Stimulated activated CD4-positive, alpha-beta T cell treated with anti-CD3 and anti-CD28 coated beads, Interleukin-12 subunit alpha, Interleukin-12 subunit beta, amount 100 ng/mL, for 4 hours (primary cell): ENCODE results near the gene SPATA25.

Experiments
- DNase-seq: peaks from one replicate; pipeline ENCODE4 v3.0.0-alpha.2; 2020

Gene SPATA25

DNA sequence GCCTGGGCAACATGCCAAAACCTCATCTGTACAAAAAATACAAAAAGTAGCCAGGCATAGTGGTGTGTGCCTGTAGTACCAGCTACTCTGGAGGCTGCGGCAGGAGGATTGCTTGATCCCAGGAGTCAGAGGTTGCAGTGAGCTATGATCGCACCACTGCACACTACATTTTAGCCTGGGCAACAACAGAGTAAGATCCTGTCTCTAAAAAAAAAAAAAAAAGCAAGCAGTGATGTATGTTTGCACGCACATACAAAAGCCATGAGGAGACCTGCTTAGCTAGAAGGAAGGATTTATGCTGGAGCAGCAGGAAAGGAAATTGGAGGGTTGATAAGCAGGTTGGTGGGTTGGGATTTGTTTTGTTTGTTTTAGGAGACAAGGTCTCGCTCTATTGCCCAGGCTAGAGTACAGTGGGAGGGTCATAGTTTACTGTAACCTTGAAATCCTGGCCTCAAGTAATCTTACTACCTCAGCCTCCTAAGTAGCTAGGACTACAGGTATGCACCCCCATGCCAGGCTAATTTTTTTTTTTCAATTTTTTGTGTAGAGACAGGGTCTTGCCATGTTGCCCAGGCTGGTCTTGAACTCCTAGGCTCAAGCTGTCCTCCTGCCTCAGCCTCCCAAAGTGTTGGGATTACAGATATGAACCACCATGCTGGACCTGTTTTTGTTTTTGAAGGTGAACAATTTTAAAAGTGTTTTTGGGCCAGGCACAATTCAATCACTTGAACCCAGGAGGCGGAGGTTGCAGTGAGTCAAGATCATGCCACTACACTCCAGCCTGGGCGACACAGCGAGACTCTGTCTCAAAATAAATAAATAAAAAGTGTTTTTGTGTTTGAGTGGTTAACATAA is 26.0 kb downstream of the SPATA25 start:
- DNase-seq = no peak

DNA sequence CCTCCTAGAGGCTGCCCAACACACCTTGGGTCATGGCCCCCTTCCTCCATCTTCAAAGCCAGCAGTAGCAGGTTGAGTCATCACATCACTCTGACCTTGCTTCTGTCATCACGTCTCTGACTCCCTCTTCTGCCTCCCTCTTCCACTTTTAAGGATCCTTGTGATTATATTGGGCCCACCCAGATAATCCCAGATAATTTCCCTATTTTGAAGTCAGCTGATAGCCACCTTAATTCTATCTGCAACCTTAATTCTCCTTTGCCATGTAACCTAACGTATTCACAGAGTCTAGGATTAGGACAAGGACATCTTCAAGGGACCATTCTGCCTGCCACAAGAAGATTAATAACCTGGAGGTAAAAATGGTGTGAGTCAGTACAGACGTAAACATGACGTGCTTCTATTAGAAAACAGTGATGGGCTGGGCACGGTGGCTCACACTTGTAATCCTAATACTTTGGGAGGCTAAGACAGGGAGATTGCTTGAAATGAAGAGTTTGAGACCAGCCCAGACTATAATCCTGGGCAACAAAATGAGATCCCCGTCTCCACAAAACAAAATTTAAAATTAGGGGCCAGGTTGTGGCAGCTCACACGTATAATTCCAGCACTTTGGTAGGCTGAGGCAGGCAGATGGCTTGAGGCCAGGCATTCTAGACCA is 26.7 kb downstream of the SPATA25 start:
- no peak for DNase-seq

DNA sequence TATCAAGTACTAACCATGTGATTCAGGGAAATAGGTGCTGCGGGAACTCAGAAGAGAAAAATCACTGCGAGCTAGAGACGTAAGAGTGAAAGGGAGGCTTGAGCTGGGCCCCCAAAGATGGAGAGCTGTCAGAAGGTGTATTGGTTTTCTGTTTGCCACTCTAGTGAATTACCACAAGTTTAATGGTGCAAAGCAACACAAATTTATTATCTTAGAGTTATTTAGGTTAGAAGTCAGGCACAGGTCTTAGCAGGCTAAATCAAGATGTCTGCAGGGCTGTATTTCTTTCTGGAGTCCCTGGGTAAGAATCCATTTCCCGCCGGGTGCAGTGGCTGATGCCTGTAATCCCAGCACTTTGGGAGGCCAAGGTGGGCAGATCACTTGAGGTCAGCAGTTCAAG is 27.5 kb downstream of the SPATA25 start:
- no peak for DNase-seq

DNA sequence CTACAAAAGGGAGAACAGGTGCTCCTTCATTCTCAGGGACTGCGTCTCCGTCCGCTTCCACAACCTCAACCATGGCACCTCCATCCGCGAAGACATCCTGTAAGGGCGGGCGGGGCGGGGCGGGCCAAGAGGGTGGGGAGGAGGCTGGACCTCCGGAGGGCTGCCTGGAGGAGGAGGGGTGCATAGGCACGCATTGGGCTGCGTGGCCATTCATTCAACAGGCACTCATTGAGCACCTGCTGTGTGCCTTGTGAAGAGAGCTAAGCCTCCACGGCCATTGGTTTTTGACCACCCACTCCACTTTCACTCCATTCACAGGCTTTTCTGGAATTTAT is 29.6 kb downstream of the SPATA25 start:
- no peak for DNase-seq

DNA sequence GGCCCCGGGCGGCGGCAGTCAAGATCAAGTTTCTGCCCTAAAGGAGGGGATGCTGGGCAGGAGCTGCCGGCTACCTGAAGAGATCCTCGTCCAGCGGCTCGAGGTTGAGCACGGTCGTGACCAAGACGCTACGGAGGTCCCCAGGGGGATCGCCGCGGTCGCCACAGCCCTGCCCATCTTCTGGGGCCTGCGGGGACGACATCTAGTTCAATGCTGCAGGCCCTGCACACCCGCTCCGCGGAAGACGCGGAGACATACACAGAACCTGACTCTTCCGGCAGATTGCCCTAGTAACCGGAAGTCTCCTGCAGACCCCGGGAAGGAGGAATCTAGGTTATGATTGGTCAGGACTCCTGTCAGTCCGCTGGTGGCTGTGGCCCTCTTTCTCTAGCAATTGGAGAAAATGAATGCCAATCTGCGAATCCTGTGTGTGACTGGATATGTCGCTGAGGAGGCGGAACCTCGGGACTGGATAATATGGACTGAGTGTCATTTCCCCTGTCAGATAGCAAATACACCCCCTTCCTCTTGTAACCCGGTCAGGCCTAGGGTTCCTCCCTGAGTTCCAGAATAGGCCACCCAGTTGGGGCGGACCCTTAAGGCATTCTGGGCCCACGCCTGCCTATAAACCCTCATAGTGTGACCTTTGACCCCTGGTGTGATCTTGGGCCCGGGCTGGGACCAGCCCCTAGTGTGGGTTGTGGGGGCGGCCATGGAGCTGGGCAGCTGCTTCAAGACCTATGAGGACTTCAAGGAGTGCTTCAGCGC is 30.1 kb downstream of the SPATA25 start, which contains the start of the genes ACOT8 and ZSWIM3:
Gene ACOT8 (minus strand): TSS at position 279 of the 768 bp plus-strand sequence. CDS start 77 bp downstream, at position 202.
Gene ZSWIM3 (plus strand): TSS at position 501 of the 768 bp plus-strand sequence. CDS start 212 bp downstream, at position 713.
- peak; percentile 77 for DNase-seq

DNA sequence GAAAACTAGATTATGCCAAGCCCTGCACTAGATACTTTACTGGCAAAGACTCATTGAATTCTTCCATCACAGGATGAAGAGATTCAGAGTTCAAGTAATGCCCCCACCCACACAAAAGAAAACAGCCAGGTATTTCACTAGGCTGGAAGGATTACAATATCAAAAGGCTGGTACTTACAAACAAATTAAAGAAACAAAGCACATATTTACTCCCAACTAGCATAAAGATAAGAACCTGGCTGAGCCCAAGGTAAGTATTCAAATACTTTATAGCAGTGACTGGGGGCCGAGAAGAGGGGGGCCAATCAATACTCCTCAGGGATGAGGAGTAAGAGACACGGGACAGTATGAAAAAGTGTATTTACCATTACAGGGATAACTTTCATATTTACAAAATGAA is 33.9 kb downstream of the SPATA25 start:
- no peak for DNase-seq

DNA sequence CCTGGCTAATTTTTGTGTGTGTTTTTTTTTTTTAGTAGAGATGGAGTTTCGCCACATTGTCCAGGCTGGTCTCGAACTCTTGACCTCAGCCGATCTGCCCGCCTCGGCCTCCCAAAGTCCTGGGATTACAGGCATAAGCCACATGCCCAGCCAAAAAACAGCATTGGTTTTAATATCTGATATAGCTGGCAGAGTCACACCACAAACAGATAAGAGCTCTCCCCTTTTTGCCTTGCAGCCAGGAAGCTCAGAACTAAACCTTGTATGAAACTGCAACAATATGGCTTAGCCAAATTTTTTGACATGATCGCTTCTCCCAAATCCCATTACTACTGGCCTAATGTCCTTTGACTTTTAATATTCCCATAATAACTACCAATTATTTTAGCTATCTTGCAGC is 35.1 kb downstream of the SPATA25 start:
- DNase-seq = no peak

DNA sequence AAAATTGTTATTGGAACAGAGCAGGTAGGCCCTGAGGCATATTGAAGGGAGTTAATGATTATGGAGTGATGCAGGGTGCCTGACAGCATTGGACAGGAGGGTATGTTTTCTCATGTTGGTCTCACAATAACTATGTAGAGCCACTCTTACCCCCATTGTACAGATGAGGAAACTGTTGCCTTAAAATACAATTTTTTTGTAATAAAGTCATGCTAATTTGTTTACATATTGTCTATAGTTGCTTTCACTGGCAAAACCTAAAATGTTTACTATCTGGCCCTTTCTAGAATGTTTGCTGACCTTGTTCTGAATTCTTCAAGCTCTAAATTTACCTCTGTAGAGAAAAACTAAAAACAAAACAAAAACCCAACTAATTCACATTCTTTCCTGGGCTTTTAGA is 35.9 kb downstream of the SPATA25 start:
- no peak for DNase-seq

DNA sequence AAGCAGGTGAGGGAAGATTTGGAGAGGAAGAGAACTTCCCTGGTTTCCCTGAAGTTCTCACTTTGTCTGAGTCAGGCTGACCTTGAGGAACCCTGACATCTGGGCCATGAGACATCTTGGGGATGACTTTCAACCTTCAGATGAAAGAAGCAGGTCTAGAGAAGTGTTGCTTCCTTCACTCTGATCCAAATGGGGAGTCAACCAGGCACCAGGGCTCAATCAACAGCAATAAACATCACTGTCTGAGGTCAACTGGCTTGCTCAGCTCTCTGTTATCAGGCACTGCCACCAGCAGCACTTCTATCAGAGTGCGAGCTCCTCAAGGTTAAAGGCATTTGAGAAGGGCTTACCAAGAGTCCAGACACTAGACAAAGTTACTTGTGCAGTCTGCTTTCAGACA is 36.5 kb downstream of the SPATA25 start:
- no peak for DNase-seq

DNA sequence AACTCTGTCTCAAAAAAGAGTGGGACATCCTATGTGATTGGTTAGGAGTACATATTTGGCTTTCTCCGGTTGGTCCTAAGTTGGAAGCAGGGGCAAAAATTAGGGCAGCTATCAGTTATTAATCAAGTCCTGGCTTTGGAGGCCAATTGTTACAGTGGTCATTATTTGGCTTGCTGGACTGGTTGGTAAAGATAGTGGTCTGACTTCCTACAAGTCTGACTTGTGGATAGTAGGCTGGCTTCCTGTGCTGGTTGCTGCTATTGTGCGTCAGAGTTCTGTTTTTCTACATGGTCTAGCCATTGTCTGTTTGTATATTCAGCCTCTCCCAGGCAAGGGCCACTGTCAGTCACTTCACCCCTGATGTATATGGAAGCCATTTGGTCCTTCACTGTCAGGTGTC is 37.2 kb downstream of the SPATA25 start:
- DNase-seq = no peak

DNA sequence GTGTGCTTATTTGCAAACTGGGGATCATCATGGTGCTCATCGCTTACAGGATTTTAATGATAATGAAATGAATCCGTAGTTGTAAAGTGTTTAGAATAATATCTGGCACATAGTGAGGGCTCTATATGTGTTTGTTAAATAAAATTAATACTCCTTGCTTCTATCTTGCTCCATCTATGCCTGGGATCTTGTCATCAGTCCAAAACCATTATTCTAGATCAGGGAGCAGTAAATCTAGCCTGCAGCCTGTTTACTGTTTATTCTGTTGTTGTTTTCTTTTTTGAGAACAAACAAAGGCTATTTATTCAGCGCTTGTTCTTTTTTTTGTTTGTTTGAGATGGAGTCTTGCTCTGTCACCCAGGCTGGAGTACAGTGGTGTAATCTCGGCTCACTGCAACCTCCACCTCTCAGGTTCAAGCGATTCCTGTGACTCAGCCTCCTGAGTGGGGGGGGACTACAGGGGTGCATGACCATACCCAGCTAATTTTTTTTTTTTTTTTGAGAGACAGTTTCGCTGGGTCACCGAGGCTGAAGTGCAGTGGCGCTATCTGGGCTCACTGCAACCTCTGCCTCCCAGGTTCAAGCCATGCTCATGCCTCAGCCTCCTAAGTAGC is 38.3 kb downstream of the SPATA25 start:
- no peak for DNase-seq

DNA sequence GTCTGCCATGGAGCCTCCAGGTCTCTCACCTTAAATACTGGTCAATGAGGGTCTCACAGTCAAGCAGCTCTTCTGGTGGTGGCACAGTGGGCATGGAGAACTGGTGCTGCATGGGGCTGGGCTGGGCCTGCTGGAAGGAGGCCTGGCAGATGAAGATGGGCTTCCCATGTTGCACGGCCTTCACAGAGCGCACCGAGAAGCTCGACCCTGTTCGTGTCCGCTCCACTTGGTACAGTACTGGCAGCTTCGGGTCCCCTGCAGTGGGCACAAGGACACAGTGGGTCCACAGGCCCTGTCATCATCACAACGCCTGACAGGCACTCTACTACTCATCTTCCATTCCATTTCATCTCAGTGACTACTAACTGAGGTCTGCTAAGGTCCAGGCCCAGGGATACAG is 39.0 kb downstream of the SPATA25 start:
- DNase-seq = no peak

DNA sequence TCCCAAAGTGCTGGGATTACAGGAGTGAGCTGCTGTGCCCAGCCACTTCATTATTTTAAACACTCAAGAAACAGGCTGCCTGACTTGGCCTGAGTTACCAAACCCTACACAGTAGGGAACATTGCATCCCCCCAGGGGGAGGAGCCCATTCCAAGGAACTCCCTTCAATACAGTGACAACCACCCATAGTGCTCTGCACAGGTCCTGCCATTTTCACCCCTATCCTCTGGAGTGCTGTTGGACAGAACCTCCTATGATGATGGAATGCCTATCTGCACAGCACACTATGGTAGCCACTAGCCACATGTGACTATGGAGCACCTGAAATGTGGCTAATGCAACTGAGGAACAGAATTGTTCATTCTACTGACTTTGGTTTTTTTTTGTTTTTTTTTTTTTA is 42.0 kb downstream of the SPATA25 start:
- DNase-seq = no peak

DNA sequence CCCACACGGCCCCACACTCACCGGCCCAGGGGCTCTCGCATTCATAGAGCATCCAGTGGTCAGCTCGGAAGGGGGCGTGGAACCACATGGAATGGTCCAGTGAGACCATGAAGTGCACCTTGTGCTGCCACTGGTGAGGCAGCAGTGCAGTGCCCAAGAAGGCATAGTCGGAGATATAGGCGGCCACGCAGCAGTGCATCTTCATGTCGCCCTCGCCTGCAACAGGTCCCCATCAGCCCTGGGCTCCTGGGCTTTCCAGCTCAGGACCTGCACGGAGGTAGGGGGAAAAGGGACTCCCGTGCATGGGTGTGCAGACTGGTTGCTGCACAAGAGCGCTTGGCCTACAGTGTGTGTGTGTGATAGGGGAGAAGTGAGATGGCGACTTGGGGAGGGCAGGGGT is 43.9 kb downstream of the SPATA25 start:
- DNase-seq = no peak

DNA sequence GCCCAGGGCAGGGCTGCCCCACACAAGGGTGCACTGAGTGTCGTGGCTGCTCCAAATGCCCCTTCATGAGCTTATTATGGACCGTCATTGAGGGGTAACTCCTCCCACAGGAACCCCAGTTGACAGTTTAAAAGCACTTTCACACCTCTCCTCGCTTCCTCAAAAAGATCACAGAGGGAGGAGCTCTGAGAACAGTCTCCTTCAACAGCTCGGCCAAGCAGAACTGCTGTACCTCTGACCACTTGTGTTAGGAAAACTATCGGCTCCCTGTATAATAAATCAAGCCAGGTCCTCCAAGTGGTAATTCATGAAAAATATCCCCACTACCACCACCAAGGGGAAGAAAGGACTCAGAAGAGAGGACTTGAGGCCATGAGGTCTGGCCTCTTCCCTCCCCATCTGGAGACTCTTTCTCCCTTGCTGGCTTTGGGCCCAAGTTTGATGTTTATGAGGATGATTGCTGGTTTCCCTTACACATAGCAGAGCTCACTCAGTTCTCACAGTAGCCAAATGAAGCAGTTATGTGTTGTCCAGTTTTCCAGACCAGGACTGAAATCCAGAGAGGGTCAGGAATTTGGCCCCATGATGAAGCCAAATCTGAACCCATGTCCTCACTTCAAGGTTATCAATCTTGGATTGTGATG is 45.1 kb downstream of the SPATA25 start:
- DNase-seq = no peak

DNA sequence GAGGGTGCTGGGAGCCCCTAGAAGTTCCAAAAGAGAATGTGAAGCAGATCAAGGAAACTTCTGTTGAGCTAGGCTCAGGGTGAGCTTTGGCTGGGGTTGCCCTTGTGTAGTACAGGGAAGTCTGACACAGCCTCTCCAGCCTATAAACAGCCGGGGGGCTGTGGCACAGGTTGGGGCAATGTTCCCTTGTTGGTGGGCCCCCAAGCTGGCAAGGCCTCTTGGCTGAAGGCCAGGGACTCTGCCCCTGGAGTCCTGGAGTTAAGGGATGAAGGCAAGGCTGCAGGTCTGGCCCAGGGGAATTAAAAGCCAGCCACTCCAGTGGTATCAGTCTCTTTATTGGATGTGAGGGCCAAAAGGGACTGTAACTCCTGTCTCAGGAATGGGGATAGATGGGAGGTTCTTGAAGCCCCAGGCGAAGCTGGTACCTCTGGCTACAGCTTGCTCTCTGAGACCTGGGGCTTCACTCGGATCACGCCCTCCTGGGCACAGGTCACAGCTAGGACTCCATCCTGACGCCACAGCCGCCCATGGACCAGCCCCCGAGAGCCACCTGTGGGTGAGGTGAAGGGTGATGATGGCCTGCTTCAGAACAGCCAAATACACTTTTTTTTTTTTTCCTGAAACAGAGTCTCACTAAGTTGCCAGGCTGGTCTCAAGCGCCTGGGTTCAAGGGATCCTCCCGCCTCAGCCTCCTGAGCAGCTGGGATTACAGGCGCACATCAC is 45.9 kb downstream of the SPATA25 start:
- no peak for DNase-seq

DNA sequence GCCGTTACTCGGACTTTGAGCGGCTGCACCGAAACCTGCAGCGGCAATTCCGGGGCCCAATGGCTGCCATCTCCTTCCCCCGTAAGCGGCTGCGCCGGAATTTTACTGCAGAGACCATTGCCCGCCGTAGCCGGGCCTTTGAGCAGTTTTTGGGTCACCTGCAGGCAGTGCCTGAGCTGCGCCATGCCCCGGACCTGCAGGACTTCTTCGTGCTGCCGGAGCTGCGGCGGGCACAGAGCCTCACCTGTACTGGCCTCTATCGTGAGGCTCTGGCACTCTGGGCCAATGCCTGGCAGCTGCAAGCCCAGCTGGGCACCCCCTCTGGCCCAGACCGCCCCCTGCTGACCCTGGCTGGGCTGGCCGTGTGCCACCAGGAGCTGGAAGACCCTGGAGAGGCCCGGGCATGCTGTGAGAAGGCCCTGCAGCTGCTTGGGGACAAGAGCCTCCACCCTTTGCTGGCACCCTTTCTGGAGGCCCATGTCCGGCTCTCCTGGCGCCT is 46.7 kb downstream of the SPATA25 start:
- no peak for DNase-seq

DNA sequence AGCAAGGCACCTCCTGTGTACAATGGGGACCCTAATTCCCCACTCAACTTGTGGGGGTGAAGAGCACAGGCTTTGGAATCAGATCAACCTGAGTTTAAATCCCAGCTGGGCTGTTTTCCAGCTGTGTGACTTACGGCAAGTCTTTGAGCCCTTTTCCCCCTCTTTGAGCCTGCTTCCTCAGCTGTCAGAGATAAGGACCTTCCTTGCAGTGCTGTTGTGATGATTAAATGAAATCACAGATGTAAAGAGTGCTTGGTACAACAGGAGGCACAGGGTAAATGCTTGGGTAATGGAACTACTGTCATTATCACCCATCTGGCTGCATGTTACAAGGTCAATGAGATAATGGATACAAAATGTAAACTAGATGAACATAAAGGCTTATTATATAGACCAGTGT is 50.6 kb downstream of the SPATA25 start:
- DNase-seq = no peak
